GM18505 (cell line): ENCODE data around the gene SLC16A10.

Source experiments
- ATAC-seq: cut with Tn5 transposase; IDR thresholded peaks from one replicate; pipeline ENCODE4 v1.9.1; 2021; ENCODE audit not compliant: unreplicated experiment
- POLR2A ChIP-seq: IDR thresholded peaks from 4 replicates; pipeline ENCODE4 v1.6.1; 2011; ENCODE audit warnings: borderline replicate concordance; ENCODE audit not compliant: insufficient read depth, insufficient read length; ENCODE audit errors: extremely low read depth

Gene SLC16A10

GRCh38 chr6:111220383-111221031, 133.2 kb downstream of the SLC16A10 start:
- no peak for ATAC-seq
- no peak for TF ChIP-seq POLR2A

GRCh38 chr6:111221804-111222203, 134.5 kb downstream of the SLC16A10 start:
- ATAC-seq, result no peak
- TF ChIP-seq POLR2A, result no peak

- no peak for ATAC-seq
- no peak for TF ChIP-seq POLR2A
Measured at GRCh38 chr6:111222341-111222740, 135.0 kb downstream of the SLC16A10 start.

GRCh38 chr6:111228094-111228493, 140.8 kb downstream of the SLC16A10 start:
- no peak for ATAC-seq
- no peak for TF ChIP-seq POLR2A

GRCh38 chr6:111230351-111231089, 143.2 kb downstream of the SLC16A10 start:
- ATAC-seq, result no peak
- no peak for TF ChIP-seq POLR2A

- ATAC-seq, result no peak
- no peak for TF ChIP-seq POLR2A
Measured at GRCh38 chr6:111231090-111231459, 143.8 kb downstream of the SLC16A10 start.

- TF ChIP-seq POLR2A, result no peak
- no peak for ATAC-seq
Measured at GRCh38 chr6:111237852-111238251, 150.5 kb downstream of the SLC16A10 start.

GRCh38 chr6:111238464-111239119, 151.3 kb downstream of the SLC16A10 start:
- no peak for TF ChIP-seq POLR2A
- ATAC-seq, result no peak

- TF ChIP-seq POLR2A, result no peak
- ATAC-seq, result no peak
Measured at GRCh38 chr6:111239461-111239860, 152.2 kb downstream of the SLC16A10 start.

GRCh38 chr6:111242452-111242851, 155.1 kb downstream of the SLC16A10 start:
- no peak for ATAC-seq
- no peak for TF ChIP-seq POLR2A

- no peak for ATAC-seq
- no peak for TF ChIP-seq POLR2A
Measured at GRCh38 chr6:111243095-111243494, 155.8 kb downstream of the SLC16A10 start.

- no peak for ATAC-seq
- TF ChIP-seq POLR2A, result no peak
Measured at GRCh38 chr6:111248789-111249188, 161.5 kb downstream of the SLC16A10 start.

GRCh38 chr6:111250791-111251354, 163.6 kb downstream of the SLC16A10 start:
- TF ChIP-seq POLR2A, result no peak

More at GRCh38 chr6:111250791-111251354, 163.6 kb downstream of the SLC16A10 start:
- no peak for ATAC-seq
